GM12891 (cell line): ENCODE results near the gene PLSCR2.

Experiments
- PAX5 ChIP-seq: IDR thresholded peaks from 2 replicates; pipeline ENCODE4 v1.6.1; 2011; ENCODE audit warnings: low read length, moderate library complexity, mild to moderate bottlenecking; ENCODE audit not compliant: insufficient read depth, severe bottlenecking
- POLR2A ChIP-seq: IDR thresholded peaks from 2 replicates; pipeline ENCODE4 v1.6.1; 2011; ENCODE audit warnings: low read depth, low read length, control low read depth
- POLR2AphosphoS5 ChIP-seq: IDR thresholded peaks from 2 replicates; pipeline ENCODE4 v1.6.1; 2011; ENCODE audit warnings: low read depth, low read length, control low read depth
- POU2F2 ChIP-seq: IDR thresholded peaks from 2 replicates; pipeline ENCODE4 v1.6.1; 2011; ENCODE audit warnings: low read depth, mild to moderate bottlenecking, control low read depth, low read length, moderate library complexity
- SPI1 ChIP-seq: IDR thresholded peaks from 2 replicates; pipeline ENCODE4 v1.6.1; 2011; ENCODE audit warnings: low read depth, low read length, control low read depth
- TAF1 ChIP-seq: IDR thresholded peaks from 2 replicates; pipeline ENCODE4 v1.6.1; 2011; ENCODE audit warnings: low read depth, low read length, control low read depth

DNA sequence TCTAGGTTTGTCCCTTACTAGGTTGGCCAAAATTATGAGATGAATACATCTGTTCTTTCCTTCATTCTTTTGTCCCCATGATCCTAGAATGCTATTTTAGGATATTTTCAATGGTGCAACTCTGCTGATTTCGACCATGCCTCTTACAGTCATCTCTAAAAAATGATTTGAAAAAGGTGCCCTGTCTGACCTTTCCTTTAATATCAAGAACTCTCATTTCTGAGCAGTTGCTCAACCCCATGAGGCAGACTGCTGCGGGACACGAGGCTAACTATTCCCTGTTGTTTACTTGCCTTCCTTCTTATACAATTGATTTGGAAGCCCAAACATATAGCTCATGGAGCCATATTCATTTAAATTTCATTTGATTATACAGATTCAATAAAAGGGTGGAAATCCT is 14.6 kb downstream of the PLSCR2 start:
- no peak for TF ChIP-seq SPI1
- TF ChIP-seq POLR2A, result no peak
- TF ChIP-seq PAX5, result no peak
- no peak for TF ChIP-seq POU2F2
- no peak for TF ChIP-seq POLR2AphosphoS5
- no peak for TF ChIP-seq TAF1
